ENCODE results near the gene HTRA1.

HTRA1 gene

DNA sequence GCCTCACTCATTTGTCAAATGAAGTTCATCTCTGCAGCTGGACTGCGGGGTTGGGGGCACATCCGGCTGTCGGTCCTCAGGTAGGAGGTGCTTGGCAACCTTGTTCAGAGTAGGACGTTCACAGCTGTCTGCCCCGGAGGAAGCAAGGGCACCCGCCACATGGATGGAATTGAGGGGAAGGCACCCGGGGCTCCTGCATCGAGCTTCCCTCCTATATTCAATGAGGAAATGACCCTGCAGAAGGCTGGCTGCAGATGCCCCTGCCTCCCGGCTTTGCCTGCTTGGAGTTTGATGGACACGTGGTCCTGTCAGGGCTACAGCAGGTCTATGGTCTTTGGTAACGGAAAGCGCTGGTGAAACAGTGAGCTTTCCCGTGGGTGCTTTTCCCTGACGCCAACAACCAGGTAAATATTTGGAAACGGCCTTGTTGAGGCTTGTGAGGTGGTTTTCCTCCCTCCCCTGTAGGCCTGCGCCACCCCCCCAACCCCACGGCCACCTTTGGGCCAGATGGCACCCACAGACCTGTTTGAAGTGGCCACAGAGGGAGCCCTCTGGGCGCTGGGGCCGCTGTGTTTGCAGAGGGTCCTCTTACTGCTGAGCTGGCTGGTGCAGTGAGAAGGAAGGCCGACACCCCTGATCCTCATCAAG is 32.9 kb downstream of the HTRA1 start:
- no peak for DNase-seq (ENCODE audit: low read depth in 2 of 3, low spot score in 1 of 3)

DNA sequence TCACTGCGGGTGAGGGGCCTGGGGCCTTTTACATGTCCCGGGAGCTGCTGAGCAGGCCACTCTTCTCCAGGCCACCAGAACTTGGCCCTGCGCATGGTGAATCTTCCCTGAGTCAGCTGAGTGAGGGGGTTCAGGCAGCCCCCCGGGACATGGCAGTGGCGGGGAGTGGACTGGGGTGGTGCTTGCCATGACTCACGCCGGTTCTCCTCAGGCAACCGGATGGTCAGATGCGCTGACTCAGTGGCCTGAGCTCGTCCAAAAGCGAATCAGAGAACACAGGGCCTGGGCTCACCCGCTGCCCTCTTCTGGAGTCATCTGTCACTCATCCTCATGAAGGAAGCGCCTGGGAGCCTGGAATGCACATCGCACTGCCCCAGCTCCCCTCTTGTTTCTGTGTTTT is 33.5 kb downstream of the HTRA1 start:
- DNase-seq (ENCODE audit: low read depth in 2 of 3, low spot score in 1 of 3) = no peak

GRCh38 chr10:122495406-122496340 is 34.3 kb downstream of the HTRA1 start:
- no peak for DNase-seq (ENCODE audit: low read depth in 2 of 3, low spot score in 1 of 3)

DNA sequence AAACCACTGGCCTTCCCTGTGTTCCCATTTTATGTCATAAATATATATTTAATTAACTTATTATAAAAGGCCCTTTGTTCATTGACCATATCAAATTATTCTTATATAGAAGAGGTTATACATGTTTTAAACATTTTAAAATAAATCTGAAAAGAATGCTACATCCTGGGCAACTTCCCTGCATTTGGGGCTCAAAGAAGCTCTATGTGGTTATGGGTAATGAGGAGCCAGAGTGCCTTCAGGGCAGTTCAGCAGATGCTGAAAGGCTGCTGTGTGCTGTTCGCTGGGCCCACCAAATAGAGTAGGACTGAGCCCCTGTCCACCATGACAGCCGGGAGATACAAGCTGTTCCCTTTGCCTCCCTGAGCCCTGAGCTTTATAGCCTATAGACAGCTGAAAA is 35.9 kb downstream of the HTRA1 start:
- no peak for DNase-seq (ENCODE audit: low read depth in 2 of 3, low spot score in 1 of 3)

DNA sequence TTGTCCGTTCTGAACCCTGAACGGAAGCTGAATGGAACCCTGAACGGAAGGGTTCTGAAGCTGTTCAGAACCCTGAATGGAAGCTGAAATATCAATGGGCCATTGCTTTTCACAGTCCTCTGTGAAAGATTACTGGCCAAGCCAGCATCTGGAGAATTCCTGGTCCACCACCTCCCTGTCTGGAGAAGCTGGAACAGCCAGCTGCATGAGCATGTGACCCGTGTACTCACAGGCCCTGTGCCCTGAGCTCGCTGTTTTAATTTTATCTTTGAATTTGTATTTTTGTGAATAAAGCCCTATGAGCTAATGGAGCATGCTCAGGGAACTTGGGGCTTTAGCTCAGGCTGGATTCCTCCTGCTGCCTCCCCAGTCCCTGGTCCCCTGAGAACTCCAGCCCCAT is 37.2 kb downstream of the HTRA1 start:
- DNase-seq (ENCODE audit: low read depth in 2 of 3, low spot score in 1 of 3) = no peak

- no peak for DNase-seq (ENCODE audit: low read depth in 2 of 3, low spot score in 1 of 3)
These were observed 37.7 kb downstream of the HTRA1 start for GRCh38 chr10:122499012-122499411.

GRCh38 chr10:122499491-122499941 is 38.2 kb downstream of the HTRA1 start:
- no peak for DNase-seq (ENCODE audit: low read depth in 2 of 3, low spot score in 1 of 3)

DNA sequence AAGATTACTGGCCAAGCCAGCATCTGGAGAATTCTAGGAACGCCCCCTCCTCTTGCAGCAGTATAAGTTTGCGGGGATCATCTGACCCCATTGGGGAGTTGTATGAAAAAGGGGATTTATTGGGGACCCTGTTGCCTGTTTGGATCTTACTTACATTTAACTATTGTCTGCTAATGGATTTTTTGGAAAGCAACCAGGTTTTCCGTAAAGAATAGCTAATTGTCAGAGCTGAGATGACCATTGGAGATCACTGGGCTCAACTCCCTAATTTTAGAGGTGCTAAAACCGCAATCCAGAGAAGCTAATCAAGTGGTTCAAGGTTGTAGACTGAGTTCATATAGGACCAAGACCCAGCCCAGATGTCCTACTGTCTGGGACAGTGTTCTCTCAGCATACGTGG is 38.8 kb downstream of the HTRA1 start:
- DNase-seq (ENCODE audit: low read depth in 2 of 3, low spot score in 1 of 3) = no peak

- no peak for DNase-seq (ENCODE audit: low read depth in 2 of 3, low spot score in 1 of 3)
These were observed 39.4 kb downstream of the HTRA1 start for GRCh38 chr10:122500726-122501125.

DNA sequence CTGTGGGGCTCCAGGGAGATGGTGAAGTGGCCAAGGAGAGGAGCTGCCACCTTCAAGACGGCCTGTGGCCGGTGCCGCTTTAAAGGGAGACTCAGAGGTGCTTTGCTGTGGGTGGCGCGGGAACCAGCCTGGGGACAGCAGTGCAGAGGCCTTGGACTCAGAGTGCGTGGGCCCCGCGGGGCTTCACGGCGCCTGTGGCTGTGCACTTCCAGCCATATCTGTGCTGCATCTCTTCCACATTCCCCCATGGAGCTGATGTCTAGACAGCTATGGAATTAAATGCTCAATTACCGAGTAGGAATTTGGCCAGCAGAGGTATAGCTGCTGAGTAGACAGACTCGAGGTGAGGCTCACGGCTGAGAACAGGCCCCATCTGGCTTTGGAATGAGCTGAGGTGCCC is 41.7 kb downstream of the HTRA1 start:
- DNase-seq (ENCODE audit: low read depth in 2 of 3, low spot score in 1 of 3) = no peak

DNA sequence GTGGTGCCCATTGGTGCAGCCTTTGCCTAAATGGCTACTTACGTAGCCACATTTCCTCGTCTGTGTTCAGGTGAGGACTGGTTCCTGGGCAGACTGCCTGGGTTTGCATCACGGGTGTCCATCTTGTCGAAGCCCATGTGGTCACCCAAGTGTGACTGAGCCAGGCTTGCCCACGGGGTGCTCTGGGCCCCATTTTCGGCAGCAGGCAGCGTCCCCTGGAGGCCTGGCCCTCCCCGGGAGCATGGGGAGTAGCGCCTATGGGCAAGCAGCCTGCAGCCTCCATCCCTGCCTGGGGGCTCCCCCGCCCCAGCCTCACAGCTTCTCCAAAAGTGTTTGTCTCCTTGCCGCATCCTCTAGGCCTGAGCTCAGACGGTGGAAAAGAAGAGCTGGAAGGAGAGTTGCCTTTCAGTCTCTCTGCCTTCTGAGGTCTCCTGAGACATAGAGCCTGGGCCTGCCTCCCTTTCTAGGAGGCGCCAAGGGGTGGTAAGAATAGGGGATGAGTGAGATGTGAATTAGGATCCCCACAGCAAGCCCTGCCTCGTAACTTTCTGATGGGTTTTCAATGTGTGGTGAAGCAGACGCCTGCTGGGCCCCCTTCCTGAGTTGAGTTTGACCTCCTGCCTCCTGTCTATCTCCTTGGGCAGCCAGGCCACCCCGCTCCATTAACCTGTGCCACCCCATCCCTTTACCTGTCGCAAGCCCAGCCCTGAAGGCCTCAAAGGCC is 42.7 kb downstream of the HTRA1 start:
- DNase-seq (ENCODE audit: low read depth in 2 of 3, low spot score in 1 of 3) = no peak

- no peak for DNase-seq (ENCODE audit: low read depth in 2 of 3, low spot score in 1 of 3)
These were observed 43.2 kb downstream of the HTRA1 start for GRCh38 chr10:122504610-122504950.

GRCh38 chr10:122505011-122505410 is 43.7 kb downstream of the HTRA1 start:
- DNase-seq (ENCODE audit: low read depth in 2 of 3, low spot score in 1 of 3) = no peak

DNA sequence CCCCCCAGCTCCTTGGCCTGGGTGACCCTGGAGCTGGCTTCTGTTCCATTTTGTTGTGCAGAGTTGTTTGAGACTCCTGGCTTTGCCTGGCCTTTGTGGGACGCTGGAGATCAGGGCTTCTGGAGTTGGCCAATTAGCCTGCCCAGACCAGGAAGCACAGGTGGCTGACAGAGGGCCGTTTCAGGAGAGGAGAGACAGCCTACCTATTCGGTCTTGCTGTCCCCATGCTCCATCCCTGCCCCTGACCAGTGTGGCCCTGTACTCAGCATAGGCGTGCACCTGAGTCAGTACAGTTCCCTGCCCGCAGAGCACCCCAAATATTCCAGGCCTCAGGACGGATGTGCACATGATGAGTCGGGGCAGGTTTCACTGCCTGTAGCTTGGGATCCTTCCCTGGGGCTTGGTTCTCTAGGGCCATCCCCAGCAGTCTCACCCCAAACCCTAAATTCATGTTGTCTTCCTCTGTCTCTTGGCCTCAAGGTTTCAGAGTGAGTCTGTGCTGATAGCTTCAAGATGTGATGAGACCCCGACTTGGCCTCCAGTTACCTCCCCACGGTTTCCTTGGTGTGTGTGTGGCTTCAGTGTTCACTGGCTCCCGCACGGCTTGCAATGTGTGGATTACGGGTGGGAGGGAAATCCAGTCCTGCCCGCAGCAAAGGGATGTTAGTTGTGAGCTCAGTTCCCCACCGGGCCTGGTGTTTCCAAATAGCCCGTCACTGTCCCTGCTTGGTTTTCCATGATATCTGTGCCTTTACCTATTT is 44.7 kb downstream of the HTRA1 start:
- no peak for DNase-seq (ENCODE audit: low read depth in 2 of 3, low spot score in 1 of 3)

DNA sequence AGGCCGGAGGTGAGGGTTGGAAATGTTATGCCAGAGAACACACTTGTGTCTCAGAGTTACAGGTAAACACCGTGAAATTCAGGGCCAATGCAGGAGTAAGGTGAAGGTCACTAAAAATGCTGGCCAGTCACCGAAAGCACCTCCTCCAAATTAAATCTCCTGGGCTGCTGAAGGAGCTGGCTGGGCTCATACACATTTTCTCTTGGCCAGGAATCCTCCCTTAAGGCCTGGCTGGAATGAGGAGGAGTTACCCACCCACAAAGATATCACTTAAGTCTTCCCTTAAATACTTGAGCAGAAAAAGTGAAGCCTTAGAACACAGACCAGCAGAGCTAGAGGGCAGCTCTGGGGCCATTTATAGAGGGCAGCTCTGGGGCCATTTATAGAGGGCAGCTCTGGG is 46.3 kb downstream of the HTRA1 start:
- no peak for DNase-seq (ENCODE audit: low read depth in 2 of 3, low spot score in 1 of 3)

- DNase-seq (ENCODE audit: low read depth in 2 of 3, low spot score in 1 of 3) = no peak
These were observed 46.7 kb downstream of the HTRA1 start for GRCh38 chr10:122508021-122508420.

GRCh38 chr10:122509323-122509722 is 48.0 kb downstream of the HTRA1 start:
- no peak for DNase-seq (ENCODE audit: low read depth in 2 of 3, low spot score in 1 of 3)

- DNase-seq (ENCODE audit: low read depth in 2 of 3, low spot score in 1 of 3) = no peak
These were observed 49.0 kb downstream of the HTRA1 start for GRCh38 chr10:122510326-122510725.

DNA sequence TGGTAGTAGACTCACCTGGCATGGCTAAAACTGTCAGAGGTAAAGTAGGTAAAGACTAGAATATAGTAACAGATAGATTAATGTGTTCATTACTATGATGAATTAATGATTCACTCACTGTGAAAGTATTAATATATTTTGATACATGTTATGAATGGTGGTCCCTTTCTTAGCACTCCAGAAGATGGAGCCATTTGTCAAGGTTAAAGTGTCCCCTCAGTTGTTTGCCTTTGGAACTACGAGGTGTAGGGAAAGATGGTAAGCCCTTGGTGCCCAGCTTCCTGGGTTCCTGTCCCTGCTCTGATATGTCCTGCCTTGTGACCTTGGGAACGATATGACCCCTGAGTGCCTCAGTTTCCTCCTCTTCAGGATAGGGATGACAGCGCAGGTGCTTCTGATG is 49.4 kb downstream of the HTRA1 start:
- no peak for DNase-seq (ENCODE audit: low read depth in 2 of 3, low spot score in 1 of 3)

DNA sequence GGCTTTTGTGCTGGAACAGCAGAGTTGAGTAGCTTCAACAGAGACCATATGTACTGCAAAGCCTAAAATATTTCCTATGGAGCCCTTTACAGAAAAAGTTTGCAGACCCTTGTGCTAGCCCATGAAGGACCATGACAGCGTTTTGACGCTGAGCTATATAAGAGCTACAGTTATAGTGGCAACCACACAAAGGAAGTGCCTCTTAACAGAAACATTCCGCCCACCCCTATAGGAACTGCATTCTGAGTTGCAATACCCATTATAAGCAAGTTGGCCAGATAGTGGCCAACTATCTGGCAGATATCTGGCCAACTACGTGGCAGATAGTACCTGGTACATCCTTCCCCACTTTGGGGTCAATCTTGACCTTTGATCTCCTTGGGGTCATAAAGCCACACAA is 51.7 kb downstream of the HTRA1 start:
- DNase-seq (ENCODE audit: low read depth in 2 of 3, low spot score in 1 of 3) = no peak
